Endothelial cell of umbilical vein (primary cell): Measurements from ENCODE around the gene GRM7. TPM values are rescaled to one million over a fixed set of nuclear protein-coding genes. Genes with fewer than 3 reads are reported as not detected.

Source experiments
- BruUV-seq: library from RNA; stranded (reverse); fragments of 400-500 nt; replicated peaks from 2 replicates; lab custom pipeline; 2021; lab: Mats Ljungman, UMichigan
- CTCF ChIA-PET: fragments of 300-600, 350-600 bp; sonication (Branson Sonifier 250); formaldehyde crosslinking; loops from one replicate; lab custom pipeline; 2021; ENCODE audit warnings: antibody characterized with exemption, inconsistent platforms; lab: Charles Lee
- POLR2A ChIA-PET: fragments of 300-600, 350-600 bp; sonication (Branson Sonifier 250); formaldehyde crosslinking; loops from one replicate; lab custom pipeline; 2021; ENCODE audit warnings: antibody characterized with exemption, inconsistent platforms; lab: Charles Lee
- DNase-seq: peaks from one replicate; pipeline ENCODE4 v3.0.0-alpha.2; 2011; ENCODE audit warnings: low read depth, low spot score
- FAIRE-seq: peaks from 2 replicates; lab custom pipeline; 2011; peaks lifted over from hg19 to GRCh38; lab: Jason Lieb, UNC
- H2AFZ ChIP-seq: 2 replicates; pipeline ENCODE4 v1.6.0; 2012; ENCODE audit warnings: low read depth, low read length, control low read depth, inconsistent platforms
- H3K27ac ChIP-seq: 2 replicates; pipeline ENCODE4 v1.5.1; 2011; ENCODE audit warnings: low read depth, mild to moderate bottlenecking, control low read depth, low read length, moderate library complexity; ENCODE audit not compliant: insufficient read depth
- H3K27me3 ChIP-seq, 2 experiments: 2 replicates each; pipeline versions ENCODE4 v1.6.0 to v1.6.1; 2011; ENCODE audit warnings: low read length in 2 of 2, mixed read lengths in 1 of 2; ENCODE audit not compliant: control insufficient read depth in 2 of 2, insufficient read depth in 2 of 2
- H3K36me3 ChIP-seq, 2 experiments: 2 replicates in 1 of 2; 3 replicates in 1 of 2; pipeline ENCODE4 v1.5.1; 2011; ENCODE audit warnings: low read length in 2 of 2, mild to moderate bottlenecking in 1 of 2, moderate library complexity in 1 of 2; ENCODE audit not compliant: control insufficient read depth in 2 of 2, insufficient read depth in 2 of 2; ENCODE audit errors: extremely low read depth in 1 of 2
- H3K4me1 ChIP-seq: 3 replicates; pipeline ENCODE4 v1.5.1; 2011; ENCODE audit warnings: mild to moderate bottlenecking, low read length; ENCODE audit not compliant: control insufficient read depth, insufficient read depth; ENCODE audit errors: extremely low read depth
- H3K4me2 ChIP-seq: 2 replicates; pipeline ENCODE4 v1.6.1; 2011; ENCODE audit warnings: low read length, control low read depth, mixed read lengths; ENCODE audit not compliant: insufficient read depth
- H3K4me3 ChIP-seq, 3 experiments: fragments of 200-600 bp in 1 of 3; sonication (generic), shearing (Covaris generic) in 1 of 3; replicated peaks in 1 of 3; 2 replicates each; pipeline ENCODE4 v1.5.1; 2011 to 2016; ENCODE audit warnings: control low read depth in 3 of 3, low read length in 3 of 3, mild to moderate bottlenecking in 2 of 3, inconsistent platforms in 1 of 3, low read depth in 1 of 3, moderate library complexity in 1 of 3; ENCODE audit not compliant: insufficient read depth in 1 of 3
- H3K79me2 ChIP-seq: 2 replicates; pipeline ENCODE4 v1.6.0; 2012; ENCODE audit warnings: low read length, inconsistent platforms; ENCODE audit not compliant: control insufficient read depth, insufficient read depth
- H3K9ac ChIP-seq: replicated peaks from 2 replicates; pipeline ENCODE3; 2011; ENCODE audit warnings: low read length, control low read depth; ENCODE audit not compliant: insufficient read depth; ENCODE audit errors: extremely low read depth
- H3K9me1 ChIP-seq: replicated peaks from 3 replicates; pipeline ENCODE4 v1.6.0; 2011; ENCODE audit warnings: mild to moderate bottlenecking, low read length; ENCODE audit not compliant: control insufficient read depth, insufficient read depth; ENCODE audit errors: extremely low read depth
- H3K9me3 ChIP-seq: replicated peaks from 2 replicates; pipeline ENCODE4 v1.5.1; 2012; ENCODE audit warnings: low read length, inconsistent platforms; ENCODE audit not compliant: control insufficient read depth, insufficient read depth
- H4K20me1 ChIP-seq: replicated peaks from 2 replicates; pipeline ENCODE3; 2011; ENCODE audit warnings: mild to moderate bottlenecking, low read length; ENCODE audit not compliant: control insufficient read depth, insufficient read depth; ENCODE audit errors: extremely low read depth
- EZH2 ChIP-seq: IDR thresholded peaks from 2 replicates; pipeline ENCODE4 v1.6.1; 2012; ENCODE audit warnings: borderline replicate concordance, low read depth, mild to moderate bottlenecking, moderate library complexity, low read length, inconsistent platforms; ENCODE audit not compliant: severe bottlenecking
- FOS ChIP-seq: IDR thresholded peaks from 2 replicates; pipeline ENCODE4 v1.6.1; 2011; ENCODE audit warnings: mild to moderate bottlenecking, low read length, moderate library complexity, borderline replicate concordance; ENCODE audit not compliant: insufficient read depth
- GATA2 ChIP-seq: IDR thresholded peaks from 2 replicates; pipeline ENCODE4 v1.7.0; 2011; ENCODE audit warnings: low read depth, mild to moderate bottlenecking, moderate library complexity, mixed read lengths, low read length; ENCODE audit not compliant: insufficient read length, insufficient read depth
- JUN ChIP-seq: IDR thresholded peaks from 2 replicates; pipeline ENCODE4 v1.6.1; 2011; ENCODE audit warnings: borderline replicate concordance, low read depth; ENCODE audit not compliant: insufficient read length, insufficient read depth
- MAX ChIP-seq: IDR thresholded peaks from 2 replicates; pipeline ENCODE4 v1.6.1; 2011; ENCODE audit not compliant: insufficient read depth, insufficient read length
- MYC ChIP-seq: IDR thresholded peaks from one replicate; pipeline ENCODE4 v1.6.1; 2011; ENCODE audit warnings: mild to moderate bottlenecking, low read depth, low read length
- POLR2A ChIP-seq: IDR thresholded peaks from 2 replicates; pipeline ENCODE4 v1.6.1; 2012; ENCODE audit warnings: low read depth, mild to moderate bottlenecking, control low read depth, low read length
- POLR2AphosphoS5 ChIP-seq: IDR thresholded peaks from 2 replicates; pipeline ENCODE4 v1.6.1; 2012; ENCODE audit warnings: low read depth, mild to moderate bottlenecking, control low read depth, low read length, moderate library complexity; ENCODE audit not compliant: insufficient read depth
- dilution Hi-C: fragments of 300-500 bp; cut with MboI; formaldehyde crosslinking; loops from one replicate; pipeline ENCODE4 v1.15.0; 2019; ENCODE audit warnings: low sequenced_read_pairs; ENCODE audit not compliant: extremely low pct_ligation_motif_present
- intact Hi-C: fragments of 100-400 bp; cut with micrococcal nuclease; formaldehyde crosslinking; loops from one replicate; pipeline ENCODE4 v1.10.0; 2022
- polyA plus RNA-seq, 4 experiments: library from polyadenylated mRNA; depleted of rRNA in 3 of 4; stranded (reverse) in 3 of 4; unstranded in 1 of 4; fragments of >200 nt; gene quantifications; 2 replicates each; pipeline versions ENCODE4 v1.2.1 to v1.2.3, GENCODE V29; 2011 to 2012; ENCODE audit warnings: missing spikeins in 1 of 4
- total RNA-seq: library from RNA; stranded (reverse); gene quantifications from 2 replicates; pipeline ENCODE4 v1.2.3, GENCODE V29; 2021
- TF ChIP-seq, protein P1 (sequence below), 2 donors: IDR thresholded peaks; 1 replicate in 1 of 2; 2 replicates in 1 of 2; pipeline ENCODE4 v1.5.1; 2011; ENCODE audit warnings: low read length in 2 of 2, mild to moderate bottlenecking in 2 of 2, moderate library complexity in 2 of 2, control low read depth in 1 of 2, inconsistent platforms in 1 of 2, low read depth in 1 of 2; ENCODE audit not compliant: insufficient read depth in 1 of 2; ENCODE audit errors: extremely low read depth in 1 of 2

The GRM7 gene
- total and polyA plus RNA-seq, 2 donors (not counting 3 experiments of a cell fraction or from before 2014, with no cell fraction given): 0.12 TPM; not detected in 1

DNA sequence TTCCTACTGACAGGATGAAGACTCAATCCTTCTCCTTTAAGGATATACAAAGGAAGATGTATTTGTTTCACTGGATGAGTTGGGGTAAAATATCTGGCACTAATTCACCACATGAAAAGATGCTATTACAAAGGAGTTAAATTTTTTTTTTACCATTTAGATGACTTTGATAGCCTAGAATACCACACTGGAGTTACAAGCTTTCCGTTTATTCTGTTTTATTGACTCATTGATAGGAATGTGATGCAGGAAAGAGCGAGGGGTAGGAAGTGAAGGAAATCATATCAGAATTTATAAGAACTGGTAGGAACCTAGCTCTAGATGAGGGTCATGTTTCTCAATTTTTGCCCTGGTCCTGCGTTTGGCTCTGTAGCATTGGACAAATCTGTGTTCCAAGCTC, 427.2 kb downstream of the GRM7 start:
- FAIRE-seq: no peak
- Histone ChIP-seq H3K9me1 (no peaks in the 10 kb centered on the region), H3K4me3 (no peak overlapping the region), H3K4me2 (peak overlapping the region; percentile 2), H3K79me2 (no peaks in the 10 kb centered on the region), H3K27me3 (no peaks in the 10 kb centered on the region), H3K9ac (no peak overlapping the region), H4K20me1 (no peaks in the 10 kb centered on the region), H2AFZ (peak overlapping the region; percentile 54), H3K27ac (peak overlapping the region; percentile 75), H3K9me3 (no peaks in the 10 kb centered on the region), H3K36me3 (no peaks in the 10 kb centered on the region), H3K4me1 (peaks cover 33% of the 10 kb centered on the region)
- POLR2A ChIA-PET: no interaction called here
- dilution Hi-C loops: no loop called here
- intact Hi-C loops: loop anchor here (1.0 to 10.0 kb wide), 7 partner anchors 59 to 949 kb away; no protein-coding TSS in a partner anchor
- CTCF ChIA-PET: interaction anchor here (1.3 to 3.1 kb wide), 4 partner anchors 17 to 823 kb away, joined by 4 to 13 read pairs (median 7); no protein-coding TSS in a partner anchor
- peak; percentile 63 for DNase-seq
- TF ChIP-seq EZH2 (no peak), POLR2AphosphoS5 (peak; percentile 46), JUN (peak; percentile 58), POLR2A (no peak), FOS (peak; percentile 63), MYC (no peak), MAX (no peak), GATA2 (peak; percentile 96)
- TF ChIP-seq, protein P1, sequence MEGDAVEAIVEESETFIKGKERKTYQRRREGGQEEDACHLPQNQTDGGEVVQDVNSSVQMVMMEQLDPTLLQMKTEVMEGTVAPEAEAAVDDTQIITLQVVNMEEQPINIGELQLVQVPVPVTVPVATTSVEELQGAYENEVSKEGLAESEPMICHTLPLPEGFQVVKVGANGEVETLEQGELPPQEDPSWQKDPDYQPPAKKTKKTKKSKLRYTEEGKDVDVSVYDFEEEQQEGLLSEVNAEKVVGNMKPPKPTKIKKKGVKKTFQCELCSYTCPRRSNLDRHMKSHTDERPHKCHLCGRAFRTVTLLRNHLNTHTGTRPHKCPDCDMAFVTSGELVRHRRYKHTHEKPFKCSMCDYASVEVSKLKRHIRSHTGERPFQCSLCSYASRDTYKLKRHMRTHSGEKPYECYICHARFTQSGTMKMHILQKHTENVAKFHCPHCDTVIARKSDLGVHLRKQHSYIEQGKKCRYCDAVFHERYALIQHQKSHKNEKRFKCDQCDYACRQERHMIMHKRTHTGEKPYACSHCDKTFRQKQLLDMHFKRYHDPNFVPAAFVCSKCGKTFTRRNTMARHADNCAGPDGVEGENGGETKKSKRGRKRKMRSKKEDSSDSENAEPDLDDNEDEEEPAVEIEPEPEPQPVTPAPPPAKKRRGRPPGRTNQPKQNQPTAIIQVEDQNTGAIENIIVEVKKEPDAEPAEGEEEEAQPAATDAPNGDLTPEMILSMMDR (IDR thresholded peaks at IDR 0.05; ENCODE audit: extremely low read depth in 1 of 2, insufficient read depth in 1 of 2, low read depth in 1 of 2, low read length in 2 of 2): no peak
- BruUV-seq: no TSS peak
